ENCODE measurements around the gene ITPR2. TPM values are rescaled to one million over a fixed set of nuclear protein-coding genes. Genes with fewer than 3 reads are reported as not detected.

The ITPR2 gene
- total and polyA plus RNA-seq, 4 donors: 4.1 to 47.0 (median 26.5) TPM

DNA sequence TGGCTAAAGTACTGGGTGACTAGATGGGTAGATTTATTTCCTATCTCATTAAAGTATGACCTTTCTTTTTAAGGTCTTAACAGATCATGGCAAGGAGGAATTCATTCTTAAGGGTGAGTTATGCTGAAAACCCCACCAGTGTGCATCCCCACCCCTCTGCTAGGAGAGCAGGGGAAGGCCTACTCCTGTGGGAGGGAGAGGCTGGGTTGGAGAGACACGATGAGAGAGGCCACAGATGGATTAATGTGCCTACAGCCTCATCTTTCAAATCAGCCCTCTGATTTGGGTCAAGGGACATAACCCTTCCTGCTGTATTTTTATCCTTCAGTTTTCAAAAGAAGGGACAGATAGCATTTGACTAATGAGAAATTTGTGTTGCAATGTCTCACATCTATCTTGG lies 452.1 kb downstream of the ITPR2 start:
- Histone ChIP-seq H3K4me3 (no peak overlapping the region), H3K27me3 (ENCODE audit: control insufficient read depth in 3 of 3, insufficient read depth in 3 of 3, low read length in 2 of 3) (no peaks in the 10 kb centered on the region), H3K27ac (ENCODE audit: low read depth in 1 of 2, low read length in 1 of 2) (no peak overlapping the region), H3K9me3 (ENCODE audit: control insufficient read depth in 4 of 4, insufficient read depth in 3 of 4, low read length in 3 of 4) (no peaks in the 10 kb centered on the region), H3K36me3 (ENCODE audit: control insufficient read depth in 4 of 4, insufficient read depth in 4 of 4, low read length in 4 of 4) (peaks cover 0 to 1% (median 0%) of the 10 kb centered on the region in 4 donors), H3K9ac (ENCODE audit: insufficient read depth in 1 of 2, low read length in 2 of 2) (no peak overlapping the region), H3K4me1 (ENCODE audit: control insufficient read depth in 5 of 5, insufficient read depth in 5 of 5, low read length in 5 of 5) (peaks cover 0 to 4% (median 0%) of the 10 kb centered on the region in 5 donors)
- TF ChIP-seq, protein P1, sequence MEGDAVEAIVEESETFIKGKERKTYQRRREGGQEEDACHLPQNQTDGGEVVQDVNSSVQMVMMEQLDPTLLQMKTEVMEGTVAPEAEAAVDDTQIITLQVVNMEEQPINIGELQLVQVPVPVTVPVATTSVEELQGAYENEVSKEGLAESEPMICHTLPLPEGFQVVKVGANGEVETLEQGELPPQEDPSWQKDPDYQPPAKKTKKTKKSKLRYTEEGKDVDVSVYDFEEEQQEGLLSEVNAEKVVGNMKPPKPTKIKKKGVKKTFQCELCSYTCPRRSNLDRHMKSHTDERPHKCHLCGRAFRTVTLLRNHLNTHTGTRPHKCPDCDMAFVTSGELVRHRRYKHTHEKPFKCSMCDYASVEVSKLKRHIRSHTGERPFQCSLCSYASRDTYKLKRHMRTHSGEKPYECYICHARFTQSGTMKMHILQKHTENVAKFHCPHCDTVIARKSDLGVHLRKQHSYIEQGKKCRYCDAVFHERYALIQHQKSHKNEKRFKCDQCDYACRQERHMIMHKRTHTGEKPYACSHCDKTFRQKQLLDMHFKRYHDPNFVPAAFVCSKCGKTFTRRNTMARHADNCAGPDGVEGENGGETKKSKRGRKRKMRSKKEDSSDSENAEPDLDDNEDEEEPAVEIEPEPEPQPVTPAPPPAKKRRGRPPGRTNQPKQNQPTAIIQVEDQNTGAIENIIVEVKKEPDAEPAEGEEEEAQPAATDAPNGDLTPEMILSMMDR (IDR thresholded peaks at IDR 0.05; ENCODE audit: control extremely low read depth, extremely low read depth): no peak
- DNase-seq: no peak
- WGBS, 2 donors: 71 to 73% methylated on average over 1 of the region's 1 CpG
- no peak for ATAC-seq (ENCODE audit: insufficient read depth, low FRiP score)

DNA sequence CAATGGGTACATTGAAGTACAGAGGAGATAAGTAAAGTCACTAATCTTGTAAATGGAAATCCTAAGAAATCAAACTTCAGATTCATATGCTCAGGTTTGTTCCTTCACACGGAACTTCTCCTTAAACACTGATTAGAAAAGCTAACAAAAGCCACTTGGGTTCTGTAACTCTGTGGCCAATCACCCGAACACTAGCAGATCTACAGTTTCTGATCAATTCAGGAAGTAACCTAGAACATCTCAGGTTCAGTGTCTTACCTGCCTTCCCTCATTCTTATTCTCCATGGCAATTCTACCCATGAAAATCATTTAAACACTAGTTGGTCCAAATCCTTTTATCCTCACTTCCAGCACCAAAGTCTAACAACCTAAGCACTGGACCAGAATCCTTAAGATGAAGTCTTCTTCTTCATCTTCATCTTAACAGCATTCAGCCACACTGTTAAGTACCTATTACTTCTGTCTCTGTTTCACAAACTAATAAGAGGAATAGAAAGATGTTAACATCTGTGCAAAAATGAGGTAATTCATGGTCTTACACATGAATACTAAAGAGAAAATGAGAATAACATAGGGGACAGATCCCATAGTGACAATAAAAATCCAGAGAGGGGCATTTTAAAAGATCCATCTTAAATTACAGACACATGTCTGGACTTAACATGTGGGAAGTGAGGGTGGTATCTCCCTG lies 453.1 kb downstream of the ITPR2 start:
- DNase-seq (no peak), ATAC-seq (ENCODE audit: insufficient read depth, low FRiP score) (no peak)
- TF ChIP-seq, protein P1 (IDR thresholded peaks at IDR 0.05; ENCODE audit: control extremely low read depth, extremely low read depth): no peak
- H3K36me3 ChIP-seq (ENCODE audit: control insufficient read depth in 4 of 4, insufficient read depth in 4 of 4, low read length in 4 of 4): no peaks in the 10 kb centered on the region
- H3K4me1 ChIP-seq (ENCODE audit: control insufficient read depth in 5 of 5, insufficient read depth in 5 of 5, low read length in 5 of 5): peaks cover 0 to 4% (median 0%) of the 10 kb centered on the region in 5 donors
- H3K9me3 ChIP-seq (ENCODE audit: control insufficient read depth in 4 of 4, insufficient read depth in 3 of 4, low read length in 3 of 4): no peaks in the 10 kb centered on the region
- no peak overlapping the region for H3K27ac ChIP-seq (ENCODE audit: low read depth in 1 of 2, low read length in 1 of 2)
- H3K27me3 ChIP-seq (ENCODE audit: control insufficient read depth in 3 of 3, insufficient read depth in 3 of 3, low read length in 2 of 3): no peaks in the 10 kb centered on the region
- H3K4me3 ChIP-seq: no peak overlapping the region
- no peak overlapping the region for H3K9ac ChIP-seq (ENCODE audit: insufficient read depth in 1 of 2, low read length in 2 of 2)
- WGBS, 2 donors: 90 to 94% methylated on average over 2 of the region's 2 CpGs

DNA sequence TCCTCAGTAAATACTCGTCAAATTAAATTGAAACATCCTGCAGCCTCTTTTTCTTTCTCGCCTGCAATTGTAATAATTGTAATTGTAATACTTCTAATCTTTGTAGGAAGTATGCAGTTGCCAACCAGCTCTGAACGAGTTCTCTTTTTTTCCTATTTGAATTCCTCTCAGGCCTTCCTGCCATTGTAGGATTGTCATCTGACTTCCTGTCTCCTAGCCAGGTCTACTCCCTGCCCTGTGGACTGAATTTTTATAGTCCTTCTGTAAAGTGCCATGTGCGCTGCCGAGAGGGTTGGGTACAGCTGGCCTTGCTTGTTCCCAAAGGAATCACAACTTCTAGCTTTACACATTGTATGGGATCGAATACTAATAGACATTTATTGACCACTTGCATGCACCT lies 454.3 kb downstream of the ITPR2 start:
- Histone ChIP-seq H3K9me3 (ENCODE audit: control insufficient read depth in 4 of 4, insufficient read depth in 3 of 4, low read length in 3 of 4) (no peaks in the 10 kb centered on the region), H3K4me3 (no peak overlapping the region), H3K4me1 (ENCODE audit: control insufficient read depth in 5 of 5, insufficient read depth in 5 of 5, low read length in 5 of 5) (peaks cover 0 to 4% (median 0%) of the 10 kb centered on the region in 5 donors), H3K36me3 (ENCODE audit: control insufficient read depth in 4 of 4, insufficient read depth in 4 of 4, low read length in 4 of 4) (peaks cover 0 to 3% (median 0%) of the 10 kb centered on the region in 4 donors), H3K9ac (ENCODE audit: insufficient read depth in 1 of 2, low read length in 2 of 2) (no peak overlapping the region), H3K27me3 (ENCODE audit: control insufficient read depth in 3 of 3, insufficient read depth in 3 of 3, low read length in 2 of 3) (no peaks in the 10 kb centered on the region), H3K27ac (ENCODE audit: low read depth in 1 of 2, low read length in 1 of 2) (no peak overlapping the region)
- ATAC-seq (ENCODE audit: insufficient read depth, low FRiP score): no peak
- 28 to 49% methylated on average over 6 of the region's 6 CpGs for WGBS, 2 donors
- peak in 2 of 3 donors; percentile 29 to 32 for DNase-seq
- TF ChIP-seq, protein P1 (IDR thresholded peaks at IDR 0.05; ENCODE audit: control extremely low read depth, extremely low read depth): no peak
